Measurements from ENCODE around the gene SCN2B. TPM values are rescaled to one million over a fixed set of nuclear protein-coding genes. Genes with fewer than 3 reads are reported as not detected.

Gene SCN2B
- total RNA-seq, 4 donors from 2014 or later: 0.14 to 0.37 TPM; not detected in 2

GRCh38 chr11:118214210-118214914 lies 37.9 kb upstream of the SCN2B start:
- peaks cover 5% of the 10 kb centered on the region for H3K27me3 ChIP-seq
- no peak overlapping the region for H3K4me3 ChIP-seq
- 62 to 71% methylated on average over 5 to 6 of the region's 6 CpGs for WGBS, 2 donors (ENCODE audit: low coverage in 1 of 2)
- in situ Hi-C loops (cut with MboI; ENCODE audit: low pct_ligation_motif_present in 1 of 4, low pct_unique_long_range_greater_than_20kb in 1 of 4, low sequenced_read_pairs in 3 of 4) (no loop called here), intact Hi-C loops (cut with DNase I; ENCODE audit: low total_unique reads) (no loop called here)
- no peak for TF ChIP-seq CTCF (IDR thresholded peaks at IDR 0.05)
- peak in 1 of 3 donors; percentile 8 for TF ChIP-seq POLR2AphosphoS5 (IDR thresholded peaks at IDR 0.05)
- no peaks in the 10 kb centered on the region for H3K36me3 ChIP-seq
- no peaks in the 10 kb centered on the region for H3K9me3 ChIP-seq
- peaks cover 15 to 47% (median 34%) of the 10 kb centered on the region in 4 donors for H3K4me1 ChIP-seq
- DNase-seq: no peak
- peak overlapping the region; percentile 59 to 75 (median 63) for H3K27ac ChIP-seq

GRCh38 chr11:118213781-118214180 lies 37.3 kb upstream of the SCN2B start:
- H3K4me3 ChIP-seq: no peak overlapping the region
- intact Hi-C loops (cut with DNase I; ENCODE audit: low total_unique reads): no loop called here
- peaks cover 15 to 47% (median 34%) of the 10 kb centered on the region in 4 donors for H3K4me1 ChIP-seq
- no peak for TF ChIP-seq POLR2A (IDR thresholded peaks at IDR 0.05)
- TF ChIP-seq EP300 (IDR thresholded peaks at IDR 0.05; ENCODE audit: low read depth): no peak
- TF ChIP-seq POLR2AphosphoS5 (IDR thresholded peaks at IDR 0.05): peak in 2 of 3 donors; percentile 7 to 8
- WGBS, 2 donors (ENCODE audit: low coverage in 1 of 2): 39 to 72% methylated on average over 2 of the region's 2 CpGs
- H3K27me3 ChIP-seq: peaks cover 5% of the 10 kb centered on the region
- peak overlapping the region; percentile 59 to 75 (median 63) for H3K27ac ChIP-seq
- no peaks in the 10 kb centered on the region for H3K36me3 ChIP-seq
- in situ Hi-C loops (cut with MboI; ENCODE audit: low pct_ligation_motif_present in 1 of 4, low pct_unique_long_range_greater_than_20kb in 1 of 4, low sequenced_read_pairs in 3 of 4): no loop called here
- H3K9me3 ChIP-seq: no peaks in the 10 kb centered on the region
- no peak for DNase-seq

DNA sequence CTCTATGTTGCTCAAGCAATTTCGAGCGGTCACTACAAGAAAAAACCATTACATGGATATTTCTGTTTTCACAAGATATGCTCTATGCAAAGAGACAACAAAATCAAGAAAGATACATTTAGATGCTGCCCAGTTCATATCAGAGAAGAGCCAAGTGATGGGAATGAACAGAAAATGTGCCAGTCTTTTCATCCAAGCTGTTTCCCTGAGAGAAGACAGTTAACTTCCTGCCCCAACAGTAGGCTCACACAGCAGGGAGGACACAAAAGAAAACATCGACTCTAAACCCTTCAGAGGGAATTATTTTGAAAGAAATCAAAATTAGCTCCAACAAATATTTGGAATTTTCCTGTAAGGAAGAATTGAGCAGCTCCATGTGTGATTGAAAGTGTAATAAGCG lies 36.8 kb upstream of the SCN2B start:
- H3K4me3 ChIP-seq: no peak overlapping the region
- in situ Hi-C loops (cut with MboI; ENCODE audit: low pct_ligation_motif_present in 1 of 4, low pct_unique_long_range_greater_than_20kb in 1 of 4, low sequenced_read_pairs in 3 of 4) (no loop called here), intact Hi-C loops (cut with DNase I; ENCODE audit: low total_unique reads) (no loop called here)
- H3K36me3 ChIP-seq: no peaks in the 10 kb centered on the region
- peaks cover 15 to 47% (median 34%) of the 10 kb centered on the region in 4 donors for H3K4me1 ChIP-seq
- no peak for DNase-seq
- H3K27me3 ChIP-seq: peaks cover 5% of the 10 kb centered on the region
- H3K9me3 ChIP-seq: no peaks in the 10 kb centered on the region
- H3K27ac ChIP-seq: peak overlapping the region; percentile 59 to 75 (median 63)
- WGBS, 2 donors (ENCODE audit: low coverage in 1 of 2): 78 to 80% methylated on average over 4 of the region's 4 CpGs
- TF ChIP-seq CTCF (IDR thresholded peaks at IDR 0.05) (no peak), EP300 (IDR thresholded peaks at IDR 0.05; ENCODE audit: low read depth) (no peak), POLR2AphosphoS5 (IDR thresholded peaks at IDR 0.05) (no peak), POLR2A (IDR thresholded peaks at IDR 0.05) (no peak)

- peak overlapping the region; percentile 59 to 75 (median 63) for H3K27ac ChIP-seq
These were observed 36.3 kb upstream of the SCN2B start for GRCh38 chr11:118212781-118213191.

More at GRCh38 chr11:118212781-118213191, 36.3 kb upstream of the SCN2B start:
- no peak for DNase-seq
- intact Hi-C loops (cut with DNase I; ENCODE audit: low total_unique reads): no loop called here
- peaks cover 15 to 47% (median 34%) of the 10 kb centered on the region in 4 donors for H3K4me1 ChIP-seq
- TF ChIP-seq CTCF (IDR thresholded peaks at IDR 0.05) (no peak), POLR2A (IDR thresholded peaks at IDR 0.05) (no peak), EP300 (IDR thresholded peaks at IDR 0.05; ENCODE audit: low read depth) (no peak), POLR2AphosphoS5 (IDR thresholded peaks at IDR 0.05) (no peak)
- peaks cover 5% of the 10 kb centered on the region for H3K27me3 ChIP-seq
- no peaks in the 10 kb centered on the region for H3K9me3 ChIP-seq
- no peaks in the 10 kb centered on the region for H3K36me3 ChIP-seq
- 63 to 72% methylated on average over 2 of the region's 2 CpGs for WGBS, 2 donors (ENCODE audit: low coverage in 1 of 2)
- no peak overlapping the region for H3K4me3 ChIP-seq
- in situ Hi-C loops (cut with MboI; ENCODE audit: low pct_ligation_motif_present in 1 of 4, low pct_unique_long_range_greater_than_20kb in 1 of 4, low sequenced_read_pairs in 3 of 4): no loop called here

All from transverse colon (tissue), 4 donors.